HL-60 (cell line): ENCODE data around the gene PRIMPOL.

ENCODE experiments used
- DNase-seq, 2 experiments: peaks; one replicate each; pipeline ENCODE4 v3.0.0-alpha.2; 2010 to 2020; ENCODE audit warnings: low read depth in 1 of 2, low spot score in 1 of 2
- H3K27ac ChIP-seq: fragments of 250-450 bp; sonication (Bioruptor Pico); replicated peaks from 2 replicates; pipeline ENCODE4 v1.5.1; 2020; ENCODE audit warnings: mild to moderate bottlenecking, moderate library complexity
- H3K27me3 ChIP-seq: fragments of 250-450 bp; sonication (Bioruptor Pico); 2 replicates; pipeline ENCODE4 v1.5.1; 2021; ENCODE audit warnings: mild to moderate bottlenecking, moderate library complexity; ENCODE audit not compliant: insufficient read depth, poor library complexity, severe bottlenecking
- H3K4me3 ChIP-seq: replicated peaks from 2 replicates; pipeline ENCODE4 v1.5.1; 2011; ENCODE audit warnings: mild to moderate bottlenecking, control low read depth, low read length; ENCODE audit not compliant: insufficient read depth
- GABPA ChIP-seq: IDR thresholded peaks from 2 replicates; pipeline ENCODE4 v1.6.1; 2012; ENCODE audit warnings: low read depth
- POLR2AphosphoS5 ChIP-seq: IDR thresholded peaks from 2 replicates; pipeline ENCODE4 v1.6.1; 2012; ENCODE audit warnings: low read depth
- REST ChIP-seq: IDR thresholded peaks from 2 replicates; pipeline ENCODE4 v1.6.1; 2012; ENCODE audit warnings: low read depth; ENCODE audit not compliant: insufficient replicate concordance
- SPI1 ChIP-seq: IDR thresholded peaks from 2 replicates; pipeline ENCODE4 v1.6.1; 2012; ENCODE audit warnings: low read depth, mild to moderate bottlenecking, borderline replicate concordance
- TF ChIP-seq, protein P1 (sequence below): IDR thresholded peaks from one replicate; pipeline ENCODE4 v1.5.1; 2011; ENCODE audit warnings: low read length, control low read depth, inconsistent platforms; ENCODE audit not compliant: insufficient read depth

PRIMPOL gene

GRCh38 chr4:184719407-184719806 lies 69.9 kb downstream of the PRIMPOL start:
- TF ChIP-seq SPI1 (no peak), GABPA (no peak)
- no peak for DNase-seq
- Histone ChIP-seq H3K27ac (no peak overlapping the region), H3K4me3 (no peak overlapping the region), H3K27me3 (no peaks in the 10 kb centered on the region)

DNA sequence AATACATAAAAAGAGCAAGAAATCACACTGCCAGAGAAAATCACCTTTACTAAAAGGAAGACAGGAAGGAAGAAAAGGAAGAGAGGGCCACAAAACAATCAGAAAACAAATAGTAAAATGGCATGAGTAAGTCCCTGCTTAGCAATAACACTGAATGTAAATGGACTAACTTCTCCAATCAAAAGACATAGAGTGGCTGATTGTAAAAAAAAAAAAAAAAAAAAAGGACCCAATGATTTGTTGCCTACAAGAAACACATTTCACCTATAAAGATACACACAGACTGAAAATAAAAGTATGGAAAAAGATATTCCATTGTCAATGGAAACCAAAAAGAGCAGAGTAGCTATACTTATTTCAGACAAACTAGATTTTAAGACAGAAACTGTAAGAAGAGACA lies 71.7 kb downstream of the PRIMPOL start:
- Histone ChIP-seq H3K27ac (no peak overlapping the region), H3K4me3 (no peak overlapping the region), H3K27me3 (no peaks in the 10 kb centered on the region)
- DNase-seq, result no peak
- TF ChIP-seq, protein P1, sequence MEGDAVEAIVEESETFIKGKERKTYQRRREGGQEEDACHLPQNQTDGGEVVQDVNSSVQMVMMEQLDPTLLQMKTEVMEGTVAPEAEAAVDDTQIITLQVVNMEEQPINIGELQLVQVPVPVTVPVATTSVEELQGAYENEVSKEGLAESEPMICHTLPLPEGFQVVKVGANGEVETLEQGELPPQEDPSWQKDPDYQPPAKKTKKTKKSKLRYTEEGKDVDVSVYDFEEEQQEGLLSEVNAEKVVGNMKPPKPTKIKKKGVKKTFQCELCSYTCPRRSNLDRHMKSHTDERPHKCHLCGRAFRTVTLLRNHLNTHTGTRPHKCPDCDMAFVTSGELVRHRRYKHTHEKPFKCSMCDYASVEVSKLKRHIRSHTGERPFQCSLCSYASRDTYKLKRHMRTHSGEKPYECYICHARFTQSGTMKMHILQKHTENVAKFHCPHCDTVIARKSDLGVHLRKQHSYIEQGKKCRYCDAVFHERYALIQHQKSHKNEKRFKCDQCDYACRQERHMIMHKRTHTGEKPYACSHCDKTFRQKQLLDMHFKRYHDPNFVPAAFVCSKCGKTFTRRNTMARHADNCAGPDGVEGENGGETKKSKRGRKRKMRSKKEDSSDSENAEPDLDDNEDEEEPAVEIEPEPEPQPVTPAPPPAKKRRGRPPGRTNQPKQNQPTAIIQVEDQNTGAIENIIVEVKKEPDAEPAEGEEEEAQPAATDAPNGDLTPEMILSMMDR, result no peak
- TF ChIP-seq POLR2AphosphoS5, result no peak
- no peak for TF ChIP-seq GABPA
- no peak for TF ChIP-seq REST
- no peak for TF ChIP-seq SPI1

DNA sequence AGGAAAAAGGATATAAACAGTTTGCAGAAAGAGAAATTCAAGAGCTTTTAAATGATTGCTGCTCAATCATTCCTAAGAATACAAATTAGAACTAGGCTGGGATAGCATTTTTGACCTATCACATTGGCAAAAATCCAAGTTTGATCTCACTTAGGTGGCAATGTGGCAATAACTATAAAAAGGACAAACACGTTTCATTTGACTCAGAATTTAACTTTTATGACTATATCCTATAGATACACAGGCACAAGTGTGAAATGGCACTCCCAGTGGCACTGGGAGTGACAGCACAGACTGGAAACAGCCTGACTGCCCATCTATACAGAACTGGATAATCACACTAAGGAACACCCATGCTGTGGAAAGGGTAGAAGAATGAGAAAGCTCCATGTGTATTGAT lies 73.3 kb downstream of the PRIMPOL start:
- TF ChIP-seq, protein P1, result no peak
- TF ChIP-seq POLR2AphosphoS5 (no peak), REST (no peak), SPI1 (no peak), GABPA (no peak)
- Histone ChIP-seq H3K27ac (no peak overlapping the region), H3K27me3 (no peaks in the 10 kb centered on the region), H3K4me3 (no peak overlapping the region)
- no peak for DNase-seq

GRCh38 chr4:184727430-184727829 lies 77.9 kb downstream of the PRIMPOL start:
- no peak for DNase-seq
- Histone ChIP-seq H3K27me3 (no peaks in the 10 kb centered on the region), H3K27ac (no peak overlapping the region), H3K4me3 (no peak overlapping the region)
- TF ChIP-seq, protein P1, result no peak
- no peak for TF ChIP-seq GABPA
- TF ChIP-seq SPI1, result peak; percentile 83
